Measurements from ENCODE around the gene UGGT1.

UGGT1 gene

GRCh38 chr2:128090945-128091725 lies at the start of gene UGGT1:
Gene UGGT1, plus strand, starts transcription at chr2:128091200. Its CDS starts 158 bp downstream, at chr2:128091358.
- DNase-seq, result peak; percentile 53 to 89

DNA sequence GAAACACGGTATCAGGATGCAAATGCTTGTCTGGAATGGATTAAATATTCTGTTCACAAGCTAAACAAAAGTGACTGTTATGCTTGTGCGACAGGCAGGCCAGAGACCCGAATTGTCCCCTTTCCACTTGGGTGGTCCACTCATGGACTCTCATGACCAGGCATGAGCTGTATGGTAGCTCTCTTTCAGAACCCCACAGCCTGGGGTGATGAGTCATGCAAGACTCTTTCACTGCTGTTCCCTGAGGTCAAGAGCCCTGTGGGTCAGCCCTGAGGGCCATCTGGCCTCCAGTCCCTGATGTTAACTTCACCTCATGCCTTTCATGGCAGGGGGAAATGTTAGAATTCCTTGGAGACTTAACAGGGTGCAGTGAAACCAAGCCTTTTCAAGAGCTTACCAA lies 49.4 kb upstream of the UGGT1 start:
- DNase-seq, result no peak

GRCh38 chr2:128043041-128043440 lies 48.0 kb upstream of the UGGT1 start:
- no peak for DNase-seq

DNA sequence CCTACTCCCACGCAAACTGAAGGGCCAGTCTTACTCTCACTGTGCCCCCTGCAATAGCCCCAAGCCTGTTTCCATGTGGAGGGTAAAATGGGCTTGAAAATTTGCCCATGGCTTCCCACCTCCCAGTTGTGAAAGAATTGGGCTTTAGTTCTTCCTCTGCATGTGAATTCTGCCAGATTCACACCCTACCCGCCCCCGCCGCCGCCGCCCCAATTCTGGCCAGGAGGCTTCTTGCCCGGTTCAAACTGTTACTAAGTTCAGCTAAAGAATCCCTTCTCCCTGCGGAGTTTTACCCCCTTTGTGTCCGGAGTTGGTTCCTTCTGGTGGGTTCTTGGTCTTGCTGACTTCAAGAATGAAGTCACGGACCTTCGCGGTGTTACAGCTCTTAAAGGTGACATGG lies 37.7 kb upstream of the UGGT1 start:
- no peak for DNase-seq

DNA sequence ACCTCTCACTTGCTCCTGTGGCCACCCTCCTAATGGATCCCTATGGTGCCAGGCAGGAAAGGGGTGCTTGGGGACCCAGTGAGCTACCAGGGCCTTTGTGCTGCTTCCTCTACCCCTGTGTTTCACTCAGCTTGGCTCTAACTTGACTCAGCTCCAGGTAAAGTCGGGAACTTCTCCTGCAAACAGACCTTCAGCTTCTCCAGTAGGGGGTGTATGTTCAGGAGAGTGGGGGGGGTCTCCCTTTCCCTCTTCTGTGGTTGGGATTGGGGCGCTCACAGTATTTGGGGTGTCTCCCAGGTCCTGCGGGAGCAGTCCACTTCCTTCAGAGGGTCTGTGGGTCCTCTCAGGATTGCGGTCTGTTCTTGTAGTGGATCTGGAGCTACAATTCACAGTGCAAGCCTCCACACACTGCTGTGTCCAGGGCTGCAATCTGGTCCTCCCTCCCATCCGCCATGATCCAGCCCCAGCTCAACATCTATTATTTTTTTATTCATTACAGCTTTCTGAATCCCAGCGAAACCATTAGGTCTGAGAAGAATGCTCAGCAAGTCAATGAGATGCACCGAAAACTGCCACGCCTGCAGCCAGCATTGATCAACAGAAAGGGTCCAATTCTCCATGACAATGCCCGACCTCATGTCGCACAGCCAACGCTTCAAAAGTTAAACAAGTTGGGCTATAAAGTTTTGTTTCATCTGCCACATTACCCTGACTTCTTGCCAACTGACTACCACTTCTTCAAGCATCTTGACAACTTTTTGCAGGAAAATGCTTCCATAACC lies 36.7 kb upstream of the UGGT1 start:
- no peak for DNase-seq

GRCh38 chr2:128057334-128057733 lies 33.7 kb upstream of the UGGT1 start:
- no peak for DNase-seq

- DNase-seq, result no peak
Measured at GRCh38 chr2:128058114-128058513, 32.9 kb upstream of the UGGT1 start.

DNA sequence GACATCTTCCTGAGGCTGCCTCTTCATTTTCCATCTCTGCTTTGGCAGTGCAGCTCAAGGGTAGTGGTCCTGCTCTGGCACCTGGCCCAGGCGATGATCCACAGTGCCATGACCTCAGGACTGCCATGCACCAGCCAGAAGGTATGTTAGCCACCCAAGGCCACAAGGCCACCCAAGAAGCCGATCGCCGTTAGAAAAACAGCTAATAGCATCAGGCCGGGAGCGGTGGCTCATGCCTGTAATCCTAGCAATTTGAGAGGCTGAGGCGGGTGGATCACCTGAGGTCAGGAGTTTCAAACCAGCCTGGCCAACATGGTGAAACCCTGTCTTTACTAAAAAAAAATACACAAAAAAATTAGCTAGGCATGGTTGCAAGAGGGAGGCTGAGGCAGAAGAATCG lies 28.4 kb upstream of the UGGT1 start:
- no peak for DNase-seq

DNA sequence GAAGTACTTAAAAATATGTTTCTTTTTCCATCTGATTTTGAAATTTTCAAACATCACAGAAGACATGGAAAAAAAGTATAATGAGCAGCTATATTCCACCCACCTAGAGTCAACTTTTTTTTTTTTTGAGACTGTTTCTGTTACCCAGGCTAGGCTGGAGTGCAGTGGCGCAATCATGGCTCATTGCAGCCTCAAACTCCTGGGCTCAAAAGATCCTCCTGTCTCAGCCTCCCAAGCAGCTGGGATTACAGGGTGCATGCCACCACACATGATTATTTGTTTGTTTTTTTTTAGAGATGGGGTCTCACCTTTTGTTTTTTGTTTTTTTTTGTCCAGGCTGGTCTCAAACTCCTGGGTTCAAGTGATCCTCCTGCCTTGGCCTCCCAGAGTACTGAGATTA lies 26.6 kb upstream of the UGGT1 start:
- no peak for DNase-seq

DNA sequence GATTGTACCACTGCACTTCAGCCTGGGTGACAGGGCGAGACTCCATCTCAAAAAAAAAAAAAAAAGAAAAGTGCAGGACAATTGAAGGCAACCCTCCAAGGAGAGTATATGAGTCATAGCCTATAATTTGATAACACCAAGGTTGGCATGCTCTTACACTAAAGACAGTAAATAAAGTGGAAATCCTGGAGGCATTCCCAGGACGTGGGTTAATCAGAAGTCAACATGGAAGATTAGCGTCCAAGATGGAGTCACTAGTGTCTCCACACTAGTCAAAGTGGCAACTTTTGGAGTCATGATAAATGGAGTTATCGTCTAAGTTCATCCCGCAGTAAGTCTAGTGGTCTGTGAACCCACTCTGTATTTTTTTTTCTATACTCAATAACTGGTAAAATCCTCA lies 21.2 kb upstream of the UGGT1 start:
- no peak for DNase-seq

GRCh38 chr2:128073278-128073677 lies 17.7 kb upstream of the UGGT1 start:
- no peak for DNase-seq

- no peak for DNase-seq
Measured at GRCh38 chr2:128076461-128077106, 14.4 kb upstream of the UGGT1 start.

GRCh38 chr2:128084757-128085156 lies 6.2 kb upstream of the UGGT1 start:
- DNase-seq, result no peak

- no peak for DNase-seq
Measured at GRCh38 chr2:128086244-128086643, 4.8 kb upstream of the UGGT1 start.

DNA sequence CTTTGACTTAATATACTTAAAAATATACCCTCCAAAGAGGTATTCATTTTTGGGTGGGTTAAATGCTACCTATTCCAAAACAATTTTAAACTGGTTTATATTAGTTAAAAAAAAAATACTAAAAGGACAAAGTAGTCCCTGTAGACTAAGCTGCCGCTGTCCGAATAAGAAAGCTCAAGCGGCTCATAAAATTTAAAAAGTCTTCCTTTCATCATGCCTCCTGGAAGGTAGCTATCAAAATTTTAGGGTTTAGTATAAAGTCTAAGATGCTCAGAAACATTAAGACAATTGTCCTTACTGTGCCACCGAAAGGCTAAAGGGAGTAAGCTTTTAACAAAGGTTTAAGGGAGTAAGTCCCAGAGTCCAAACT lies 440 bp upstream of the UGGT1 start:
- DNase-seq, result no peak

GRCh38 chr2:128091726-128092080 lies 703 bp downstream of the UGGT1 start:
- DNase-seq, result no peak

DNA sequence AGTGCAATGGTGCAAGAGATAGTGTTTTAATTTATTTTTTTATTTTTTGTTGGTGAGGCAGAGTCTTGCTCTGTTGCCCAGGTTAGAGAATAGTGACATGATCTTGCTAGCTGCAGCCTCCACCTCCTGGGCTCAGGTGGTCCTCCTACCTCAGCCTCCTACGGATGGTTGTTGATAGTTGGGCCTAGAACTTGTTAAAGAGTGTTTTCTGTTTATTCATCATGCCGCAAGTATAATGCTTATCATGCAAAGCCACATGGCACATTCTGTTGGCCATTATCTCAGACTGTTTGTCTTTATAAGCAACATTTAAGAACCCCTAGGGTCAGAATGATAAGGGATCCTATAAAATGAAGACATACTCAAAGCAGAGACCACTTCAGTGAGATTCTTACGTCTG lies 1.7 kb downstream of the UGGT1 start:
- no peak for DNase-seq

DNA sequence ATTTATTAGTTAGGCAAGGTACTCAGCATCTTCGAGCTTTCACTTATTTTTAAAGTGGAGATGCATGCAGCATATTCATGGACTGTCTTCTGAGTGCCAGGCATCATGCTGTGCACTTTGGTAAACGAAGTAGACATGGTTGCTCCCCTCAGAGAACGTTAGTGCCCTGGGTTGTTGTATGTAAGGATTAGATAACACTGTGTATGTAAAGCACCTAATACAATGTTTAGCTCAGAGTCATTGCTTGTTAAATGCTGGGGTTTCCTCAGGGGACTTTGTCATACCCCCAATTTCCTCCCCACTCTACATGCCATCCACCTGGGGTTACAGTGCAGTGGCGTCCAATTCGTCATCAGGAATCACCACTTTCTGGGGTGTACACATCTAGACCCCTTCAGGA lies 2.8 kb downstream of the UGGT1 start:
- DNase-seq, result no peak

- DNase-seq, result no peak
Measured at GRCh38 chr2:128095201-128095600, 4.2 kb downstream of the UGGT1 start.

- DNase-seq, result no peak
Measured at GRCh38 chr2:128103407-128103806, 12.4 kb downstream of the UGGT1 start.

- no peak for DNase-seq
Measured at GRCh38 chr2:128105072-128105471, 14.1 kb downstream of the UGGT1 start.

DNA sequence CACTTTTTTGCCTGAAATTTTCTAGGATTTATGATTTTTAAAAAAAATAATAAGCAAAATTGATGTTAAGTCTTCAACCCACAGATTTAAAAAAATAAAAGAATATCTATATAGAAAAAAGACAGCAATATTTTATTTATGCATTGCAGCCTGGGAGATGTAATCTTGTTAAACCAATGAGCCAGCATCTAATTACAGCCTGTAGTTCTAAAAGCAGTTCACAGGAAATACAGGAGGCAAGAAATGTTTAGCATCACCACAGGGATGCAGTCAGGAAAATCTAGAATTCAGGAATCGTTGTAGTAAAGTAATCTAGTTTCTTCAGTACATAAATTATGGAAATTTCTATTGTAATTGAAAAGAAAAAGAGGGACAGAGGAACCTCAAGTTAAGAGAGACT lies 17.2 kb downstream of the UGGT1 start:
- DNase-seq, result no peak

- DNase-seq, result no peak
Measured at GRCh38 chr2:128109243-128109642, 18.2 kb downstream of the UGGT1 start.

All from NCI-H187 (cell line).